Left lung (tissue), 14 donors: Measurements from ENCODE around the gene C1orf50. TPM values are rescaled to one million over a fixed set of nuclear protein-coding genes. Genes with fewer than 3 reads are reported as not detected.
"Not testable (repeated sequence)": the region's sequence is repeated elsewhere in the genome, so short reads cannot be mapped to it uniquely, and the experiment has no call there.

Experiments
- ATAC-seq: fragments of 200-7000 bp; cut with Tn5 transposase; one replicate; pipeline ENCODE4 v1.9.1; 2020; ENCODE audit warnings: moderate library complexity
- DNase-seq, 4 donors: peaks; one replicate each; pipeline ENCODE4 v3.0.0-alpha.2; 2013 to 2020
- H3K27ac ChIP-seq, 2 donors: fragments of 200-600 bp; sonication (generic) in 1 of 2; one replicate each; pipeline versions ENCODE4 v1.5.0 to v1.8.0; 2020 to 2021
- H3K27me3 ChIP-seq, 2 donors: fragments of 200-600 bp; sonication (generic) in 1 of 2; one replicate each; pipeline versions ENCODE4 v1.5.0 to v1.8.0; 2020 to 2021
- H3K36me3 ChIP-seq, 2 donors: fragments of 200-600 bp; sonication (generic) in 1 of 2; one replicate each; pipeline versions ENCODE4 v1.5.0 to v1.8.0; 2020 to 2021
- H3K4me1 ChIP-seq, 2 donors: fragments of 200-600 bp; one replicate each; pipeline ENCODE4 v1.8.0; 2021
- H3K4me3 ChIP-seq, 2 donors: fragments of 200-600 bp; sonication (generic) in 1 of 2; one replicate each; pipeline versions ENCODE4 v1.5.0 to v1.8.0; 2020 to 2021; ENCODE audit warnings: mild to moderate bottlenecking in 1 of 2
- H3K9me3 ChIP-seq, 2 donors: fragments of 200-600 bp; sonication (generic) in 1 of 2; one replicate each; pipeline versions ENCODE4 v1.5.0 to v1.8.0; 2020 to 2021
- intact Hi-C, 2 donors: fragments of 100-400 bp; cut with DNase I; formaldehyde crosslinking; loops; one replicate each; pipeline versions ENCODE4 v1.11.2 to v1.14.2; 2022
- long read RNA-seq, 12 donors: library from polyadenylated mRNA in 2 of 12; unstranded in 2 of 12; transcript quantifications; one replicate each; pipeline ENCODE4 v2.0.0 and lab custom pipeline, GENCODE V29; 2019 to 2026
- polyA plus RNA-seq, 6 donors: library from polyadenylated mRNA; unstranded; fragments of 120-200 nt; gene quantifications; one replicate each; pipeline ENCODE4 v1.2.1, GENCODE V29; 2013; ENCODE audit not compliant: insufficient read length in 6 of 6
- total RNA-seq, 2 donors: library from RNA; stranded (reverse); fragmentation: NEBNext Ultra II Directional; extraction: Animal tissue kit (Norgen Biotek cat#: 25700); gene quantifications; one replicate each; pipeline ENCODE4 v1.2.1, GENCODE V29; 2021
- TF ChIP-seq, protein P1 (sequence below), 2 donors: fragments of 200-600 bp; sonication (generic) in 1 of 2; IDR thresholded peaks; one replicate each; pipeline versions ENCODE4 v1.5.0 to v1.8.0; 2021; ENCODE audit warnings: antibody characterized with exemption in 2 of 2
- donor health status: DM: no; HTN: yes; CAD: no.
- donor health status: DM: no; HTN: no; CAD: no.

Gene C1orf50
- total RNA-seq (1 to 10 TPM; 4.3 to 6.9 TPM), polyA plus RNA-seq (10 to 100 TPM in 4 of 6 donors, 1 to 10 TPM in 2; 8.6 to 15.0 (median 14.4) TPM)
- long read RNA-seq, donor 1, full-length matches to known transcripts: 5 of 5 reads
- long read RNA-seq, donor 1, partial matches to known transcripts: 0 of 5 reads
- long read RNA-seq, donor 1, other reads (novel, unspliced or antisense): 0 of 5 reads
- long read RNA-seq, donor 2, full-length matches to known transcripts: 3 of 3 reads
- long read RNA-seq, donor 2, partial matches to known transcripts: 0 of 3 reads
- long read RNA-seq, donor 2, other reads (novel, unspliced or antisense): 0 of 3 reads
- long read RNA-seq, donor 3, full-length matches to known transcripts: 4 of 4 reads
- long read RNA-seq, donor 3, partial matches to known transcripts: 0 of 4 reads
- long read RNA-seq, donor 3, other reads (novel, unspliced or antisense): 0 of 4 reads
- long read RNA-seq, donor 4, full-length matches to known transcripts: 18 of 18 reads
- long read RNA-seq, donor 4, partial matches to known transcripts: 0 of 18 reads
- long read RNA-seq, donor 4, other reads (novel, unspliced or antisense): 0 of 18 reads
- long read RNA-seq, donor 5, full-length matches to known transcripts: 7 of 7 reads
- long read RNA-seq, donor 5, partial matches to known transcripts: 0 of 7 reads
- long read RNA-seq, donor 5, other reads (novel, unspliced or antisense): 0 of 7 reads
- long read RNA-seq, donor 6, full-length matches to known transcripts: 5 of 5 reads
- long read RNA-seq, donor 6, partial matches to known transcripts: 0 of 5 reads
- long read RNA-seq, donor 6, other reads (novel, unspliced or antisense): 0 of 5 reads
- long read RNA-seq, donor 7, full-length matches to known transcripts: 1 of 1 reads
- long read RNA-seq, donor 7, partial matches to known transcripts: 0 of 1 reads
- long read RNA-seq, donor 7, other reads (novel, unspliced or antisense): 0 of 1 reads
- long read RNA-seq, donor 8, full-length matches to known transcripts: 2 of 2 reads
- long read RNA-seq, donor 8, partial matches to known transcripts: 0 of 2 reads
- long read RNA-seq, donor 8, other reads (novel, unspliced or antisense): 0 of 2 reads
- long read RNA-seq, donor 9: 0 reads
- long read RNA-seq, donor 10, full-length matches to known transcripts: 4 of 6 reads
- long read RNA-seq, donor 10, partial matches to known transcripts: 0 of 6 reads
- long read RNA-seq, donor 10, other reads (novel, unspliced or antisense): 2 of 6 reads
- long read RNA-seq, donor 11, full-length matches to known transcripts: 7 of 7 reads
- long read RNA-seq, donor 11, partial matches to known transcripts: 0 of 7 reads
- long read RNA-seq, donor 11, other reads (novel, unspliced or antisense): 0 of 7 reads
- long read RNA-seq, donor 12, full-length matches to known transcripts: 4 of 4 reads
- long read RNA-seq, donor 12, partial matches to known transcripts: 0 of 4 reads
- long read RNA-seq, donor 12, other reads (novel, unspliced or antisense): 0 of 4 reads

DNA sequence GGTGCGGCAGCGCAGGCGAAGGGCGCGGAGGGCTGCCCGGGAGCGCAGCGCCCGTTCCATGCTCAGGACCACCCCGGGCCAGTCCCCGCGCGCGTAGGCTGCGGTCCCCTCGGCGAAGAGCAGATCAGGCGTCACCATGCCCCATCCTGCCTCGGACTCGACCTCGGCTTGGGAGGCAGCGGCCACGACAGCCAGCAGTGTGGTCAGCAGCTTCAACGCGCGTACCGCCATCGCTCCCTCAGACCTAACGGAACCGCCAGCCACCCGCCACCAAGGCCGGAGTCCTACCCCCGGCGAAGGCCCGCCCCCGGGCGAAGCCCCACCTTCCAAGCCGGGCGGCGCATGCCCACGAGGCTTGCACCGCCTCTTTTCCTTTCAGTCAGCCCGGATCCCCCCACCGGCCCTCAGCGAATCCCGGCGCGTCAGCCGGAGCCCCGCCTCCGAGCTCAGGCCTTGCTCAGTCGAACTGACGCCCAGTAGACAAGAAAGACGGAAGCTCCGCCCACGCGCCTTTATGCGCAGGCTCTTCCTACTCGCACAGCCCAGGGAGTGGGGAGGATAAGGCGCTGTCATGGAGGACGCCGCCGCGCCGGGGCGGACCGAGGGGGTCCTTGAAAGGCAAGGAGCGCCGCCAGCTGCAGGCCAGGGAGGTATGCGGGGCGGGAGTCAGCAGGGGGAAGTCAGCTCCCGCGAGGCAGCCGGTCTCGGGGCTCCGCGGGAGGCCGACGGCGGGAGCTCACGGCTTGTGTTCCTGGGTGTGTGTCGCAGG is at the start of gene C1orf50, which contains the start of gene P3H1:
C1orf50 (plus strand) TSS at position 509 of the 769 bp plus-strand sequence; CDS start at position 572, 63 bp downstream.
P3H1 (minus strand) TSS at position 288 of the 769 bp plus-strand sequence; CDS start at position 231, 57 bp downstream.
- intact Hi-C loops: no loop called here
- peak within 1 kb of the TSS; percentile 90 to 92 for H3K27ac ChIP-seq
- H3K9me3 ChIP-seq: no peaks in the 10 kb centered on the region
- DNase-seq (peak; percentile 99 to 100 (median 100)), ATAC-seq (peak; percentile 96)
- no peaks in the 10 kb centered on the region for H3K27me3 ChIP-seq
- H3K4me3 ChIP-seq: peak within 1 kb of the TSS; percentile 98 to 99
- TF ChIP-seq, protein P1, sequence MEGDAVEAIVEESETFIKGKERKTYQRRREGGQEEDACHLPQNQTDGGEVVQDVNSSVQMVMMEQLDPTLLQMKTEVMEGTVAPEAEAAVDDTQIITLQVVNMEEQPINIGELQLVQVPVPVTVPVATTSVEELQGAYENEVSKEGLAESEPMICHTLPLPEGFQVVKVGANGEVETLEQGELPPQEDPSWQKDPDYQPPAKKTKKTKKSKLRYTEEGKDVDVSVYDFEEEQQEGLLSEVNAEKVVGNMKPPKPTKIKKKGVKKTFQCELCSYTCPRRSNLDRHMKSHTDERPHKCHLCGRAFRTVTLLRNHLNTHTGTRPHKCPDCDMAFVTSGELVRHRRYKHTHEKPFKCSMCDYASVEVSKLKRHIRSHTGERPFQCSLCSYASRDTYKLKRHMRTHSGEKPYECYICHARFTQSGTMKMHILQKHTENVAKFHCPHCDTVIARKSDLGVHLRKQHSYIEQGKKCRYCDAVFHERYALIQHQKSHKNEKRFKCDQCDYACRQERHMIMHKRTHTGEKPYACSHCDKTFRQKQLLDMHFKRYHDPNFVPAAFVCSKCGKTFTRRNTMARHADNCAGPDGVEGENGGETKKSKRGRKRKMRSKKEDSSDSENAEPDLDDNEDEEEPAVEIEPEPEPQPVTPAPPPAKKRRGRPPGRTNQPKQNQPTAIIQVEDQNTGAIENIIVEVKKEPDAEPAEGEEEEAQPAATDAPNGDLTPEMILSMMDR (IDR thresholded peaks at IDR 0.05): peak in 1 of 2 donors; percentile 22
- H3K36me3 ChIP-seq: peaks cover 0 to 7% of the 10 kb centered on the region in 2 donors
- peaks cover 13 to 50% of the 10 kb centered on the region in 2 donors for H3K4me1 ChIP-seq

DNA sequence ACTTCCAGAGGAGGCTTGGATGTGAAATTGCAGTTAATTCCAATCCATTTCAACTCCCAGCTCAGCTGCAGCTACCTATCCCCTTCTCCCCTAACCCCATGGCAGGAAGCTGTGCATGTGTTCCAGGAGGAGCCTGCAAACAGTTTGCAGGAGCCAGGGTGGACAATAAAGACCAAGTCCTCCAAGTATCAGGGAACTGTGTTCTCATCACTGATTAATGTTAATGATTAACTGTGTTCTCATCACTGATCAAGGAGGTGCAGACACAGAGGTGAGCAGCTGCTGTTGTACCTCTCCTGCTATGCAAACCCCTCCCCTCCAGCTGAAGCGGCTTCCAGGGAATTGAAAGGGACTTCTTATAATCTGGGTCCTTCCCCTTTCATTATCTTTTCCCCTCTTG is 46.2 kb upstream of the C1orf50 start:
- Histone ChIP-seq H3K27me3 (no peaks in the 10 kb centered on the region), H3K4me3 (no peak overlapping the region), H3K36me3 (peaks cover 0 to 13% of the 10 kb centered on the region in 2 donors), H3K27ac (no peak overlapping the region), H3K9me3 (no peaks in the 10 kb centered on the region), H3K4me1 (no peaks in the 10 kb centered on the region)
- ATAC-seq: no peak
- intact Hi-C loops: no loop called here
- TF ChIP-seq, protein P1 (IDR thresholded peaks at IDR 0.05): no peak
- DNase-seq: no peak

DNA sequence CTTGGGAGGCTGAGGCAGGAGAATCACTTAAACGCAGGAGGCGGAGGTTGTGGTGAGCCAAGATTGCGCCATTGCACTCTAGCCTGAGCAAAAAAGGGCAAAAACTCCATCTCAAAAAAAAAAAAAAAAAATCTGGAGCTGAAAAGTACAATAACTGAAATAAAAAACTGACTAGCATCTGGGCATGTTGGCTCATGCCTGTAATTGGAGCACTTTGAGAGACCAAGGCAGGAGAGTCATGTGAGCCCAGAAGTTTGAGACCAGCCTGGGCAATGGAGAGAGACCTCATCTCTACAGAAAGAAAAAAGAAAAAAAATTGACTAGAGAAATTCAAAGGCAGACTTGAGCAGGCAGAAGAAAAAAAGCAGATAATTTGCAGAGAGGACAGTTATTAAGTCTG is 45.1 kb upstream of the C1orf50 start:
- no peak for DNase-seq
- H3K27ac ChIP-seq: no peak overlapping the region
- H3K4me1 ChIP-seq: no peaks in the 10 kb centered on the region
- no peaks in the 10 kb centered on the region for H3K9me3 ChIP-seq
- peaks cover 0 to 11% of the 10 kb centered on the region in 2 donors for H3K36me3 ChIP-seq
- ATAC-seq: no peak
- no peaks in the 10 kb centered on the region for H3K27me3 ChIP-seq
- H3K4me3 ChIP-seq: no peak overlapping the region
- intact Hi-C loops: no loop called here
- TF ChIP-seq, protein P1 (IDR thresholded peaks at IDR 0.05): no peak

DNA sequence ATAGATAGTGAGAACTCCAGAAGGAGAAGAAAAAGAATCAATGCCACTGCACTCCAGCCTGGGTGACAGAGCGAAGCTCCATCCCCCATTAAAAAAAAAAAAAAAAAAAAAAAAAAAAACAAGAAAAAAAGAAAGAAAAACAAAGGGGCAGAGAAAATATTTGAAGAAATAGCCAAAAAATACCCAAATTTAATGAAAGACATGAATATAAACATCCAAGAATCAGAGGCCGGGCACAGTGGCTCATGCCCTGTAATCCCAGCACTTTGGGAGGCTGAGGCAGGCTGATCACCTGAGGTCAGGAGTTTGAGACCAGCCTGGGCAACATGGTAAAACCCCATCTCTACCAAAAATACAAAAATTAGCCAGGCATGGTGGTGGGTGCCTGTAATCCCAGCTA is 44.6 kb upstream of the C1orf50 start:
- intact Hi-C loops, H3K27ac ChIP-seq, H3K27me3 ChIP-seq, H3K9me3 ChIP-seq, H3K4me1 ChIP-seq, H3K4me3 ChIP-seq, DNase-seq, H3K36me3 ChIP-seq, ATAC-seq: not testable (repeated sequence)
